HG02870 (cell line): ENCODE results near the gene CYP27B1.
"Not testable (repeated sequence)": the region's sequence is repeated elsewhere in the genome, so short reads cannot be mapped to it uniquely, and the experiment has no call there.

Experiments
- ATAC-seq: cut with Tn5 transposase; IDR thresholded peaks from one replicate; pipeline ENCODE4 v1.9.1; 2021; ENCODE audit warnings: mild to moderate bottlenecking, moderate library complexity; ENCODE audit not compliant: unreplicated experiment

CYP27B1 gene

GRCh38 chr12:57793920-57794319 is 27.0 kb upstream of the CYP27B1 start:
- ATAC-seq = no peak

DNA sequence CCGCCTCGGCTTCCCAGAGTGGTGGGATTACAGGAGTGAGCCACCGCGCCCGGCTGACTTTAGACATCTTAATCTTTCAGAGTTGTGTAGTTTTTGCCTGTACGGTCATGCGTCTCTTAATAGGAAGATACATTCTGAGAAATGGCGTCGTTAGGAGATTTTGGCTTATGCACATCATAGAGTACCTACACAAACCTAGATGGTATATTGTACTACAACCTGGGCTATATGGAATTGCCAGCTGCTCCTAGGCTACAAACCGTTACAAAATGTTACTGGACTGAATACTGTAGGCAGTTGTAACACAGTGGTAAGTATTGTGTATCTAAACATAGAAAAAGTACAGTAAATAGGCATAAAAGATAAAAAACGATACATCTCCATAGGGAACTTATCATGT is 17.0 kb upstream of the CYP27B1 start:
- no peak for ATAC-seq

DNA sequence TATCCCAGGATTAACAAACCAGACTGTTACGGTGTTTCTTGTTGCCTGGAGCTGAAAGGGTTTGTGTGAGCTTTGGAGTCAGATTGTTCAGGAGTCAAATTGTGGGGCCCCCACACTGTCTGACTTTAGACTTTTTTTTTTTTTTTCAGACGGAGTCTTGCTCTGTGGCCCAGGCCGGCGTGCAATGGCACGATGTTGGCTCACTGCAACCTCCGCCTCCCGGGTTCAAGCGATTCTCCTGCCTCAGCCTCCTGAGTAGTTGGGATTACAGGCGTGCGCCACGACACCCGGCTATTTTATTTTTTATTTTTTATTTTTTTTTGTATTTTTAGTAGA is 16.6 kb upstream of the CYP27B1 start:
- ATAC-seq = no peak

- ATAC-seq = peak; percentile 85
These were observed 16.0 kb upstream of the CYP27B1 start, which contains the start of gene TSFM for GRCh38 chr12:57782608-57783465. TSS of gene TSFM (plus strand) at chr12:57782787. CDS start at chr12:57782802, 15 bp downstream.

GRCh38 chr12:57782243-57782607 is 15.3 kb upstream of the CYP27B1 start:
- ATAC-seq = no peak

GRCh38 chr12:57781801-57782200 is 14.9 kb upstream of the CYP27B1 start:
- no peak for ATAC-seq

DNA sequence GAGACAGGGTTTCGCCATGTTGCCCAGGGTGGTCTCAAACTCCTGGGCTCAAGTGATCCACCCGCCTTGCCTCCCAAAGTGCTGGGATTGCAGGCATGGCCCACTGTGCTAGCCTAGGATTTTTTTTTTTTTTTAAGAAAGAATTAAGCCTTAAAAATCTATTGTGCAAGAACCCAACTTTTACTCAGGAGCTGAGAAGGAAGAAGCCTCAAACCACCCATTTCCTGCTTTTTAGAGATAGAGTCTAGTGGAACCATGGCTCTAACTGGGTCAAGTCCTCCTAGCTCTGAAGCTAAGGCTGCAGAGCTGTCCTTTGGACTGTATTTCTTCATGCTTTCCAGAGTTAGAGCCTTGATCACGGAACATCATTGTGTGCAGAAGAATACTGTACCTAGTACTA is 14.4 kb upstream of the CYP27B1 start:
- no peak for ATAC-seq

DNA sequence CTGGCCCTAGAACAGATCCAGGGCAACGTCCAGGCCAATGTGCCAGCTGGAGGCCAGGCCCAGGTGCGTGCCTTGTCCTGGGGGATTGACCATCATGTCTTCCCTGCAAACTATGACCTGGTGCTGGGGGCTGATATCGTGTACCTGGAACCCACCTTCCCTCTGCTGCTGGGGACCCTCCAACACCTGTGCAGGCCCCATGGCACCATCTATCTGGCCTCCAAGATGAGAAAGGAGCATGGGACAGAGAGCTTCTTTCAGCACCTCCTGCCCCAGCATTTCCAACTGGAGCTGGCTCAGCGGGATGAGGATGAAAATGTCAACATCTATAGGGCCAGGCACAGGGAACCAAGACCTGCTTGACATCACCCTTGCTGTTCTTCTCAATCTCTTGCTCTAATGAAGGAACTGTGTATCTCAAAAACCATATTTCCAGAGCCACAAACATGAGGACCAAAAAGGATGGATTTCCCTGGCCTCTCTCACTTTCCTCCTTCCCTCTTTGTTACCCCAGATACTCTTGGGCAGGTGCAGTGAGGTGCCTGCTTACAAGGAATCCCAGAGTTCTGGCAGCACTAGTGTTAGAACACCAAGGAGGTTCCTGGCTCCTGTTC is 13.5 kb upstream of the CYP27B1 start:
- no peak for ATAC-seq

- no peak for ATAC-seq
These were observed 12.9 kb upstream of the CYP27B1 start for GRCh38 chr12:57779736-57780135.

DNA sequence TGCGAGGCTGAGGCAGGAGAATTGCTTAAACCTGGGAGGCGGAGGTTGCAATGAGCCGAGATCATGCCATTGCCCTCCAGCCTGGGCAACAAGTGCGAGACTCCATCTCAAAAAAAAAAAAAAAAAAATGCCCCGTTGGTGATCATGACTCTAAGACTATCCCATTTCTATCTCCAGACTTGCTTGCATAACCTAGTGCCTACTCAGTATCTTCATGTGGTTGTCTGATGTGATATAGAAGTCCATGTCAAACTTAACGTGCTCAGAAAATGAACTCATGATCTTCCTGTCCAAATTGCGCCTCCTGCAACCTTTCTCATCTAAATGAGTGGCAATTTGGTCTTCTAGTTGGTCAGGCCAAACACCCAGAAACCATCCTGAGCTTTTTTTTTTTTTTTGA is 11.0 kb upstream of the CYP27B1 start:
- no peak for ATAC-seq

- no peak for ATAC-seq
These were observed 10.5 kb upstream of the CYP27B1 start for GRCh38 chr12:57777367-57777766.

DNA sequence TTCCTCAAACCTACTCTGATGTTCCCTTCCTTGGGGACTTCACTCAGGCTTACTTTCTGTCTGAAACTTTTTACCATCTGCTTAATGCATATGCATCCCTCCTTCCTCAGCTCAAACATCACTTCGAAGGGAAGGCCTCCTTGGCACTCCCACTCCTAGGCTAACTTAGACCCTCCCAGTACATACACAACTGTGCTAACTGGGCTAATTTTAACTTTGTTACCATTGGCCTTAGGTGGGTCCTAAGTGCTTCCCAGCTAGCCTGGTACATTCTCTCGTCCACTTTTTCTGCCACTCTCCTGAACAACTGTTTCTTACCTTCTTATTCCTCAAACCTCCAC is 9.3 kb upstream of the CYP27B1 start:
- no peak for ATAC-seq

DNA sequence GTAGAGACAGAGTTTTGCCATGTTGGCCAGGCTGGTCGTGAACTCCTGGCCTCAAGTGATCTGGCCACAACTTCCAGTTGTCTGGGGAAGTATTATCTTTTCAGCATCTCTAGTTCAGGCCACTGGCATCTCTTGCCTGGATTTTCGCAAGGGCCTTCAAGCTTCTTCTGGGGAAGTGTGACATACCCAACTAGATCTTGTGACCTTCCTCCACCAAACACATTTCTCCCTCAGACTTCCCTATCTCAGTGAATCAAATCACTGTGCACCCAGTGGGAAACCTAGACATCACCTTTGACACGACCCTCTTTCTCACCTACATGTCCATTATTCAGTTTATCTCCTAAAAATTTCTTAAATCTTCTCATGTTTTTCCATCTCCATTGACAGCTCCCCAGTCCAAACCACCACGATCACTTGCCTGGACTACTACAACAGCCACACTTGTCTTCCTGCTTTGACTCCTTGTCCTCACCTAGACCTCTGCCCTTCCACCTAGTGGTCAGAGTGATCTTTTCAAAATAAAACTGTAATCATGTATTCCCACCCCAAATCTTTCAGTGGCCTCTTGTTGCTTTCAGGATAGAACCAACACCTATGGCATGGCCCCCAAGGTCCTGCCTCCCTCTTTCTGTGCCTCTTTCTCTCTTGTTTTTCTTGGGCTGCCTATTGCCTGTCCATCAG is 8.8 kb upstream of the CYP27B1 start:
- ATAC-seq = no peak

DNA sequence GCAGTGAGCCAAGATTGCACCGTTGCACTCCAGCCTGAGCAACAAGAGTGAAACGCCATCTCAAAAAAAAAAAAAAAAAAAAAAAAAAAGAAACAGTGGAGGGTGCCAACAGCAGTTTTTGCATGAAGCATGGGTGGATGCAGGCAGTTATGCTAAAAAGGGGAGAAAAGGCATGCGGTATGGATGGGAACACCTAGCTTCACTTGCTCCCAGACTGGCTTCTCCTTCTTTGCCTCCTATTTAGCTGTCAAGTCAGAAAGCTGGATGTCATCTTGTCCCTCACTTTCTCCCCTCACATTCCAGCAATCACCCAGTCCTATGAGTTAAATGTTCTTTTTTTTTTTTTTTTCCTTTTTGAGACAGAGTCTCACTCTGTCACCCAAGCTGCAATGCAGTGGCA is 8.2 kb upstream of the CYP27B1 start:
- no peak for ATAC-seq

- ATAC-seq = not testable (repeated sequence)
These were observed 7.8 kb upstream of the CYP27B1 start for GRCh38 chr12:57774634-57775033.

DNA sequence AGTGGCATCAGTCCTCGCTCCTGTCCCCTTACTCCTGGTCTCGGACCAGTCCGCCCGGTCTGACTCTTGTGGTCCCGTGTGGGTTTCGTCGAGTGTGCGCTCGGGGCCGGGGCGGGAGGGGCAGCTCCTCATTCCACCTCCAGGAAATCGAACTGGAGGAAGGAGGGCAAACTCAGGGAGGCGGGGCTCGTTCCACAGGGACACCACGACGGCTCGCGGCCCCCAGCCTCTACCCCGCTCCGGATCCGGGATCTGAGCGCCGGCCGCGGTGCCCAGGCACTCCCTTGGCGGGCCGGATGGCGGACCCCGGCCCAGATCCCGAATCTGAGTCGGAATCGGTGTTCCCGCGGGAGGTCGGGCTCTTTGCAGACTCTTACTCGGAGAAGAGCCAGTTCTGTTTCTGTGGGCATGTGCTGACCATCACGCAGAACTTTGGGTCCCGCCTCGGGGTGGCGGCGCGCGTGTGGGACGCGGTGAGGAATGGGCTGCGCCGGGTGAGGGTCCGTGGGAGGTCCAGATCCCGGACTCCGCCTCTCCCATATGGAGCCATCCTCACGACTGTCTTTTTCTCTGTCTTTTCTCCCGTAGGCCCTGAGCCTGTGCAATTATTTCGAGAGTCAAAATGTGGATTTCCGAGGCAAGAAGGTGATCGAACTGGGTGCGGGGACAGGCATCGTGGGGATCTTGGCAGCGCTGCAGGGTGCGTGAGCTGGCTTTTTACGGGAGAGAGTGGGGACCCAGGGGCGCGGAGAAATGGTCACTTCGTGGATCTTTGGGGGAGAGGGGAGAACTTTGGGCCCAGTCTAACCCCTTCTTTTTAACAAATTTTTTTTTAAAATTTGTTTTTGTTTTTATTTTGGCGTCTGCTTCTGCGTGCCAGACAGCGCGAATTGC is 5.8 kb upstream of the CYP27B1 start, which contains the start of gene EEF1AKMT3:
TSS of gene EEF1AKMT3 (plus strand) at position 186 of the 894 bp plus-strand sequence. CDS start at position 297, 111 bp downstream.
- ATAC-seq = peak; percentile 17

- peak; percentile 74 for ATAC-seq
These were observed 5.1 kb upstream of the CYP27B1 start, which contains the start of gene METTL1 for GRCh38 chr12:57771873-57772428. TSS of gene METTL1 (minus strand) at chr12:57772105. CDS start at chr12:57772083, 22 bp downstream.

DNA sequence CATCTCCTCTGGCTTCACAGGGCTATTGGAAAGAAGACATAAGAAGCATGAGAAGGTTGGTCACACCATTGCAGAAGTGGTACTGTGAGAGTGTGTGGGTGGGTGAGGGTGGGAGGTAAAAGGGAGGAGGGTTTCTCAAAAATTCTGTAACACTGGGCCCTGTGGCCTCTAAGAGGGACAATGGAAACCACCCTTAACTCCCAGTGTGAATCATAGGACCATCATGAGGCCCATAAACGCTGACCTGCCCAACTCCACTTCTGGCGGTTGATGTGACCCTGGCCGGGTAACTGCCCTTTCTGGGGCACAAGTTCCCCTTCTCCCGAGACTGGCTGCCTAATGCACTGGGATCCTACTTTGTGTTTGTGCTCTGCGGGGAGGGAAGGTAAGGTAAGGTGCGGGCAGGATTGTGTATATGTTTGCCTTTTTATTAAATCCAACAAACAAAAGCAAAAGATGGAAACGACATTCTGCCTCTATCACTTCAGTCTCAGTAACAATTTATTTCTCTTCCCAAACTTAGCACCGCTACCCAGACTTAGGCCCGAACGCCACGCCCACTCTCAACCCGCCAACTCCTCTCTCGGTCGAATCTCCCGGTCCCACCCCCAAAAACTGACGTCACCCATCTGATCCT is 4.5 kb upstream of the CYP27B1 start:
- ATAC-seq = peak; percentile 78

DNA sequence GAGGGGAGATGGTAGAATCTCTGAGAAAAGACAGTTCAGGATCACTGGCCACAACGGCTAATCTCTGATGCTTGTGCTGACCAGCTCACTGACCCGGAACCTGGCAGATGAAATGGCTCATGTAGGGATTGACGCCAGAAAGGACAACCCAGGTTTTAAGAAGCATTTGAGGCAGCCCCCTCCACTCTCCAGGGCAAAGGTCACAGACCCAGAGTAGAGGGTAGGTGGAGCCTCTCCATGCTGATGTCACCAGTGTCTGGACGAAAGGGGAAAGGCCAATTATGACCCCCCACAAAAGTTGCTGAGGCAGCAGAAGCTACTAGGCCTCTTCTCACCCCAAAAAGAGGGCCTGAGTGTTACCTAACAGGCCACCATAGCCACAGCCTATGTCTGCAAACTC is 3.9 kb upstream of the CYP27B1 start:
- no peak for ATAC-seq

DNA sequence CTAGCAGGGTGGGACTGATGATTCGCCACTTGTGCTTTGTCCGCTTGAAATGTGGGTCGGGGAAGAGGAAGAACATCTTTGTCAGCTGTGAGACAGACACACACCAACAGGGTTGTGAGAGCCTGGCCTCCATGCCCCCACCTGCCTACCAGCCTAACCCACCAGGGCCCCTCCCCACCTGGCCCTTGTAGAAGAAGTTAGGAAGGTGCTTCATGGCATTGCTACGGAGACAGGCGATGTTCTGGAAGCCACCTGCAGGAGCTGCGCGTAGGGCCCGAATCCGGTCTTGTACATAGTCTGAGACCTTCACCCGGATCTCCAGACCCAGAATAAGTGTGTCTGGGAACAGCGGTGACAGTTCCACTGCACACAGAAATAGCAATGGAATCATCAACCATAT is 2.7 kb upstream of the CYP27B1 start:
- ATAC-seq = no peak
